Ramos (cell line): Measurements from ENCODE around the gene ZNF853.
"Not testable (repeated sequence)": the region's sequence is repeated elsewhere in the genome, so short reads cannot be mapped to it uniquely, and the experiment has no call there.

Experiments
- in situ Hi-C: fragments of 300-500 bp; cut with MboI; formaldehyde crosslinking; loops from one replicate; pipeline ENCODE4 v1.14.3; 2022; ENCODE audit warnings: low sequenced_read_pairs; ENCODE audit not compliant: unreplicated experiment

Gene ZNF853

GRCh38 chr7:6634021-6634420 lies 18.6 kb downstream of the ZNF853 start:
- in situ Hi-C loops: no loop called here

- in situ Hi-C loops: not testable (repeated sequence)
Observed at GRCh38 chr7:6634971-6635370, 19.6 kb downstream of the ZNF853 start.

GRCh38 chr7:6636741-6637543 lies 21.5 kb downstream of the ZNF853 start, which contains the start of gene ZNF316:
Gene ZNF316, plus strand, starts transcription at chr7:6637318. Its CDS starts 5,092 bp downstream, at chr7:6642410.
- in situ Hi-C loops: no loop called here

GRCh38 chr7:6637544-6638229 lies 22.3 kb downstream of the ZNF853 start:
- in situ Hi-C loops: no loop called here

- in situ Hi-C loops: no loop called here
Observed at GRCh38 chr7:6639032-6639431, 23.6 kb downstream of the ZNF853 start.

- in situ Hi-C loops: no loop called here
Observed at GRCh38 chr7:6639627-6640026, 24.2 kb downstream of the ZNF853 start.

- in situ Hi-C loops: no loop called here
Observed at GRCh38 chr7:6640246-6640721, 24.9 kb downstream of the ZNF853 start.

GRCh38 chr7:6641305-6642035 lies 26.1 kb downstream of the ZNF853 start:
- in situ Hi-C loops: no loop called here

- in situ Hi-C loops: no loop called here
Observed at GRCh38 chr7:6642239-6642839, 26.9 kb downstream of the ZNF853 start.

GRCh38 chr7:6642861-6643640 lies 27.6 kb downstream of the ZNF853 start:
- in situ Hi-C loops: no loop called here

GRCh38 chr7:6643915-6644625 lies 28.7 kb downstream of the ZNF853 start:
- in situ Hi-C loops: no loop called here

GRCh38 chr7:6644728-6645127 lies 29.3 kb downstream of the ZNF853 start:
- in situ Hi-C loops: no loop called here

GRCh38 chr7:6646465-6646864 lies 31.1 kb downstream of the ZNF853 start:
- in situ Hi-C loops: no loop called here

GRCh38 chr7:6647080-6647479 lies 31.7 kb downstream of the ZNF853 start:
- in situ Hi-C loops: no loop called here

GRCh38 chr7:6647541-6647940 lies 32.1 kb downstream of the ZNF853 start:
- in situ Hi-C loops: no loop called here

- in situ Hi-C loops: no loop called here
Observed at GRCh38 chr7:6648066-6648814, 32.8 kb downstream of the ZNF853 start.

GRCh38 chr7:6648815-6649104 lies 33.4 kb downstream of the ZNF853 start:
- in situ Hi-C loops: no loop called here

GRCh38 chr7:6649241-6649961 lies 34.0 kb downstream of the ZNF853 start:
- in situ Hi-C loops: no loop called here
